ENCODE measurements around the gene ZNF182. TPM values are rescaled to one million over a fixed set of nuclear protein-coding genes. Genes with fewer than 3 reads are reported as not detected.
A peak's percentile ranks its signal among the peaks of the same experiment; 100 is the strongest.
"Not testable (repeated sequence)": the region's sequence is repeated elsewhere in the genome, so short reads cannot be mapped to it uniquely, and the experiment has no call there.

Gene ZNF182
- total RNA-seq, 1 donor from 2014 or later: 3.4 TPM

DNA sequence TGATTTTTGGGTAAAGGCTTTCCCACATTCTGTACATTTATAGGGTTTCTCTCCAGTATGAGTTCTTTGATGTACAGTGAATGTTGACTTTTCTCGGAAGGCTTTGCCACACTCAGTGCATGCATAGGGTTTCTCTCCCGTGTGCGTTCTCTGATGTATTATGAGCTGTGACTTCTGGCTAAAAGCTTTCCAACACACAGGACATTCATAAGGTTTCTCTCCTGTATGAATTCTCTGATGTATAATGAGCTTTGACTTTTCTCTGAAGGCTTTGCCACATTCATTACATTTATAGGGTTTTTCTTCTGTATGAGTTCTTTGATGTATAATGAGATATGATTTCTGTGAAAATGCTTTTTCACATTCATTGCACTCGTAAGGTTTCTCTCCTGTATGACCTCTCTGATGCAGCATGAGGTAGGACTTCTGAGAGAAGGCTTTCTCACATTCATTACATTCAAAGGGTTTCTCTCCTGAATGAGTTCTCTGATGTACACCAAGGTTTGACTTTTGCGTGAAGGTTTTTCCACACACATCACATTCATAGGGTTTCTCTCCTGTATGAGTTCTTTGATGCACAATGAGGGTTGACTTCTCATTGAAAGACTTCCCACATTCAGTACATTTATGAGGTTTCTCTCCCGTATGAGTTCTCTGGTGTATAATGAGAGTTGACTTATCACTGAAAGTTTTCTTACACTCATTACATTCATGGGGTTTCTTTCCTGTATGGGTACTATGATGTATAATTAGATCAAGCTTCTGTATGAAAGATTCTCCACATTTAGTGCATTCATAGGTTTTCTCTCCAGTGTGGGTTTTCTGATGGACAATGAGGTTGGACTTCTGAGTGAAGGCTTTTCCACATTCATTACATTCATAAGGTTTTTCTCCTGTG, 27.3 kb downstream of the ZNF182 start:
- Histone ChIP-seq H3K4me3 (ENCODE audit: low read depth, low read length) (no peak overlapping the region), H3K27me3 (ENCODE audit: control insufficient read depth, insufficient read depth, low read length) (no peaks in the 10 kb centered on the region), H3K36me3 (ENCODE audit: control insufficient read depth, insufficient read depth, low read length) (peaks cover 2% of the 10 kb centered on the region)
- TF ChIP-seq, protein P1, sequence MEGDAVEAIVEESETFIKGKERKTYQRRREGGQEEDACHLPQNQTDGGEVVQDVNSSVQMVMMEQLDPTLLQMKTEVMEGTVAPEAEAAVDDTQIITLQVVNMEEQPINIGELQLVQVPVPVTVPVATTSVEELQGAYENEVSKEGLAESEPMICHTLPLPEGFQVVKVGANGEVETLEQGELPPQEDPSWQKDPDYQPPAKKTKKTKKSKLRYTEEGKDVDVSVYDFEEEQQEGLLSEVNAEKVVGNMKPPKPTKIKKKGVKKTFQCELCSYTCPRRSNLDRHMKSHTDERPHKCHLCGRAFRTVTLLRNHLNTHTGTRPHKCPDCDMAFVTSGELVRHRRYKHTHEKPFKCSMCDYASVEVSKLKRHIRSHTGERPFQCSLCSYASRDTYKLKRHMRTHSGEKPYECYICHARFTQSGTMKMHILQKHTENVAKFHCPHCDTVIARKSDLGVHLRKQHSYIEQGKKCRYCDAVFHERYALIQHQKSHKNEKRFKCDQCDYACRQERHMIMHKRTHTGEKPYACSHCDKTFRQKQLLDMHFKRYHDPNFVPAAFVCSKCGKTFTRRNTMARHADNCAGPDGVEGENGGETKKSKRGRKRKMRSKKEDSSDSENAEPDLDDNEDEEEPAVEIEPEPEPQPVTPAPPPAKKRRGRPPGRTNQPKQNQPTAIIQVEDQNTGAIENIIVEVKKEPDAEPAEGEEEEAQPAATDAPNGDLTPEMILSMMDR (IDR thresholded peaks at IDR 0.05; ENCODE audit: insufficient read depth, low read length, severe bottlenecking): no peak
- no peak for DNase-seq (ENCODE audit: low read depth)
- FAIRE-seq: peak; percentile 55

DNA sequence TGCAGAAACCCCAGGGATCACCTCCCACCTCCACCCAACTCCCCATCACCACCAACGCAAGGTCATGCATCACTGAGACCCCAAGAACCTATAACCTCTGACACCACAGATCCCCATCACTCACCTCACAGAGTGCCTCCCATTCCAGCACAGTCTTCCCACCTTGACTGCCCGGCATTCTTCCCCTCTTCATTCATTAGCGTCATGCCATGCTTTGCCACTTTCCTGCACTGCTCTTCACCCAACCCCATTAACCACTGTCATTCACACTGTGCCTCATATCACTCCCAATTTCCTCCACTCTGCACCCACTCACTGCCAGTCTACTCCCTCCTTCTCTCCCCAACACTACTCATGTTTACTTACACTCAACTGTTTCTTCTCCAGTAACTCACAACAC, 30.6 kb downstream of the ZNF182 start:
- FAIRE-seq (no peak), DNase-seq (ENCODE audit: low read depth) (no peak)
- TF ChIP-seq, protein P1 (IDR thresholded peaks at IDR 0.05; ENCODE audit: insufficient read depth, low read length, severe bottlenecking): no peak
- no peaks in the 10 kb centered on the region for H3K36me3 ChIP-seq (ENCODE audit: control insufficient read depth, insufficient read depth, low read length)
- no peaks in the 10 kb centered on the region for H3K27me3 ChIP-seq (ENCODE audit: control insufficient read depth, insufficient read depth, low read length)
- H3K4me3 ChIP-seq (ENCODE audit: low read depth, low read length): no peak overlapping the region

DNA sequence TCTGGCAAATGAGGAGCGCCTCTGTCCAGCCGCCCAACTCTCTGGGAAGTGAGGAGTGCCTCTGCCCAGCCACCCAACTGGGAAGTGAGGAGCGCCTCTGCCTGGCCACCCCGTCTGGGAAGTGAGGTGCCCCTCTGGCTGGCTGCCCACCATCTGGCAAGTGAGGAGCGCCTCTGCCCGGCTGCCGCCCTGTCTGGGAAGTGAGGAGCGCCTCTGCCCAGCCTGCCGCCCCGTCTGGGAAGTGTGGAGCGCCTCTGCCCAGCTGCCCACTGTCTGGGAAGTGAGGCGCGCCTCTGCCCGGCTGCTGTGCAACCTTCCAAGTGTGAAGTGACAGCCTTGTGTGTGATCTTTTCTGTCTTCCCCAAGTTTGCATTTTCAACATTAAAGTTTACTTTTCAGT, 38.3 kb downstream of the ZNF182 start:
- H3K36me3 ChIP-seq (ENCODE audit: control insufficient read depth, insufficient read depth, low read length); H3K27me3 ChIP-seq (ENCODE audit: control insufficient read depth, insufficient read depth, low read length); H3K4me3 ChIP-seq (ENCODE audit: low read depth, low read length); DNase-seq (ENCODE audit: low read depth); FAIRE-seq: not testable (repeated sequence)

DNA sequence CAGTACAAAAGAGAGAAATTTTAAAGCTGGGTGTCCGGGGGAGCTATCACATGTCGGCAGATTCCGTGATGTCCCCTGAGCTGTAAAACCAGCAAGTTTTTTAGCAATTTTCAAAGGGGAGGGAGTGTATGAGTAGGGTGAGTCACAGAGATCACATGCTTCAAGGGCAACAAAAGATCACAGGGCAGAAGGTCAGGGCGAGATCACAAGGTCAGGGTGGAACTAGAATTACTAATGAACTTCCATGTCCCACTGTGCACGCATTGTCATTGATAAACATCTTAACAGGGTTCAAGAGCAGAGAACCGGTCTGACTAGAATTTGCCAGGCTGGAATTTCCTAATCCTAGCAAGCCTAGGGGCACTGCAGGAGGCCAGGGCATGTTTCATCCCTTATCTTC, 42.0 kb downstream of the ZNF182 start:
- not testable (repeated sequence) for FAIRE-seq; H3K36me3 ChIP-seq (ENCODE audit: control insufficient read depth, insufficient read depth, low read length); H3K27me3 ChIP-seq (ENCODE audit: control insufficient read depth, insufficient read depth, low read length); DNase-seq (ENCODE audit: low read depth); H3K4me3 ChIP-seq (ENCODE audit: low read depth, low read length)

DNA sequence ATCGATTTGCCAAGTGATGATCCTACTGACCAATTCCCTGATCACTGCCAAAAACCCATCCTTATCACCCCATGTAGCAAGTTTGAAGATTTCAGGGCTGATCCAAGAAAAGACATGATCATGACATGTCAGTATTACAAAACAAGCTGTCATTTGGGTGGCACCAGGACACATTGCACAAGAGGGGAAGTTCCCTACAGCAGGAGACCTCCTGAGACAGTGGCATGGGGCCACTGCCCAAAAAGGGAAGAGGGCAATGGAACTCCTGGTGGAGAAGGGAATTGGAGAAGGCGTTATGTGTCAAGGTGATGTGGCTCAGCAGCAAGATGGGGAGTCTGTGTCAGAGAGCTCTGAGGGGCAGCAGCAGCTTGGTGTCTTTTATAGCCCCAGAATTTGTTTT, 43.4 kb downstream of the ZNF182 start:
- FAIRE-seq: peak; percentile 7
- TF ChIP-seq, protein P1 (IDR thresholded peaks at IDR 0.05; ENCODE audit: insufficient read depth, low read length, severe bottlenecking): no peak
- DNase-seq (ENCODE audit: low read depth): no peak
- Histone ChIP-seq H3K27me3 (ENCODE audit: control insufficient read depth, insufficient read depth, low read length) (no peaks in the 10 kb centered on the region), H3K4me3 (ENCODE audit: low read depth, low read length) (no peak overlapping the region), H3K36me3 (ENCODE audit: control insufficient read depth, insufficient read depth, low read length) (no peaks in the 10 kb centered on the region)

DNA sequence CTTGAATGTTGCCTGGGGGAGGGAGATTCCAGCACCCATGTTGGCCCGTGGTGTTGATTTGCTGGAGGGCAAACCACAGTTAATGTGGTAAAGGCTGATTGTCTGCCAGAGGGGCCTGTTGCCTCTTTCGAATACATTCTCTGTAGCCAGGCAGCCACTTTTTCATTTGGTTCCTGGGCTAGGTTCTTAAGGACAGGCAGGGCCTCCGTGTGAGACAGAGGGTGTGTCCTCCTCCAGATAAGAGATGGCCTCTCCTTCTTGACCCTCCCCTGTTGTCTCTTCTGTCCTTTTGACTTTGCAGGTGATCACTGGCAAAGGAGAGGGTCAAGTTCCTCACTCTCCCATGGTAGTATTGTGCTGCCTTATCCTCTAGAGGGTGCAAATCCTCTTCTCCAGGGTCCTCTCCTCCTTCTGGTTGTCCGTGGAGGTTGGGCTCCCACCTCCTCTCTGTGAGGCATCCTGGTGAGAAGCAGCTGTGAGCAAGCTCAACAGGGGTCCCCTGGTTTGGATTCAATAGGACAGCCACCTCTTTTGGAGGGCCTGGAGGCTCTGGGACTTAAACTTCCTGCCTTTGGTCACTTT, 44.9 kb downstream of the ZNF182 start:
- DNase-seq (ENCODE audit: low read depth) (peak; percentile 1), FAIRE-seq (no peak)

DNA sequence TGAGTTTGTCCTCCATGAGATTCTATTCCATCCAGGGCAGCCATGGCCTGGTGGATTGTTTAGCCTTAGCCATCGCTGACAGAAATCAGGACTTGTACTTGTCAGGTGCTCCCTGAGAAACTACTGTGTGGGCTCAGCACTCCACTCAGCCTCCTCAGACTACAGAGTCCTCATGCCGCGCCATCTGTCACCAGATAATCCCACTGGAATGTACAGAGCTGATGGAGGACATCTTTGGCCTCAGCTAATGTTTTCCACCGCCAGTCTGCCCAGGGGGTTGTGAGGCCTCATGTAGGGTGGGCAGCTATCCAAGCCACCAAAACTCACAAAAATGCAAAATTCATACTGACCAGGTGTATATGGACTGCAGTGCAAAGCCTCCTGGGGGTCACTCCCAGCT, 45.6 kb downstream of the ZNF182 start:
- H3K36me3 ChIP-seq (ENCODE audit: control insufficient read depth, insufficient read depth, low read length); FAIRE-seq: not testable (repeated sequence)

More for the DNA sequence above, 44.9 kb downstream of the ZNF182 start:
- Histone ChIP-seq H3K27me3 (ENCODE audit: control insufficient read depth, insufficient read depth, low read length) (no peaks in the 10 kb centered on the region), H3K4me3 (ENCODE audit: low read depth, low read length) (no peak overlapping the region), H3K36me3 (ENCODE audit: control insufficient read depth, insufficient read depth, low read length) (no peaks in the 10 kb centered on the region)
- TF ChIP-seq, protein P1 (IDR thresholded peaks at IDR 0.05; ENCODE audit: insufficient read depth, low read length, severe bottlenecking): peak; percentile 10

More for the DNA sequence above, 45.6 kb downstream of the ZNF182 start:
- DNase-seq (ENCODE audit: low read depth); H3K27me3 ChIP-seq (ENCODE audit: control insufficient read depth, insufficient read depth, low read length); H3K4me3 ChIP-seq (ENCODE audit: low read depth, low read length): not testable (repeated sequence)

All from bronchial epithelial cell (primary cell).